ENCODE results near the gene PARP9.

Gene PARP9

GRCh38 chr3:122493296-122493695 is 70.8 kb downstream of the PARP9 start:
- Histone ChIP-seq H3K4me3 (no peak overlapping the region), H3K27ac (no peak overlapping the region)
- TF ChIP-seq, protein P1, sequence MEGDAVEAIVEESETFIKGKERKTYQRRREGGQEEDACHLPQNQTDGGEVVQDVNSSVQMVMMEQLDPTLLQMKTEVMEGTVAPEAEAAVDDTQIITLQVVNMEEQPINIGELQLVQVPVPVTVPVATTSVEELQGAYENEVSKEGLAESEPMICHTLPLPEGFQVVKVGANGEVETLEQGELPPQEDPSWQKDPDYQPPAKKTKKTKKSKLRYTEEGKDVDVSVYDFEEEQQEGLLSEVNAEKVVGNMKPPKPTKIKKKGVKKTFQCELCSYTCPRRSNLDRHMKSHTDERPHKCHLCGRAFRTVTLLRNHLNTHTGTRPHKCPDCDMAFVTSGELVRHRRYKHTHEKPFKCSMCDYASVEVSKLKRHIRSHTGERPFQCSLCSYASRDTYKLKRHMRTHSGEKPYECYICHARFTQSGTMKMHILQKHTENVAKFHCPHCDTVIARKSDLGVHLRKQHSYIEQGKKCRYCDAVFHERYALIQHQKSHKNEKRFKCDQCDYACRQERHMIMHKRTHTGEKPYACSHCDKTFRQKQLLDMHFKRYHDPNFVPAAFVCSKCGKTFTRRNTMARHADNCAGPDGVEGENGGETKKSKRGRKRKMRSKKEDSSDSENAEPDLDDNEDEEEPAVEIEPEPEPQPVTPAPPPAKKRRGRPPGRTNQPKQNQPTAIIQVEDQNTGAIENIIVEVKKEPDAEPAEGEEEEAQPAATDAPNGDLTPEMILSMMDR (IDR thresholded peaks at IDR 0.05) = no peak
- DNase-seq (ENCODE audit: low spot score) = no peak

DNA sequence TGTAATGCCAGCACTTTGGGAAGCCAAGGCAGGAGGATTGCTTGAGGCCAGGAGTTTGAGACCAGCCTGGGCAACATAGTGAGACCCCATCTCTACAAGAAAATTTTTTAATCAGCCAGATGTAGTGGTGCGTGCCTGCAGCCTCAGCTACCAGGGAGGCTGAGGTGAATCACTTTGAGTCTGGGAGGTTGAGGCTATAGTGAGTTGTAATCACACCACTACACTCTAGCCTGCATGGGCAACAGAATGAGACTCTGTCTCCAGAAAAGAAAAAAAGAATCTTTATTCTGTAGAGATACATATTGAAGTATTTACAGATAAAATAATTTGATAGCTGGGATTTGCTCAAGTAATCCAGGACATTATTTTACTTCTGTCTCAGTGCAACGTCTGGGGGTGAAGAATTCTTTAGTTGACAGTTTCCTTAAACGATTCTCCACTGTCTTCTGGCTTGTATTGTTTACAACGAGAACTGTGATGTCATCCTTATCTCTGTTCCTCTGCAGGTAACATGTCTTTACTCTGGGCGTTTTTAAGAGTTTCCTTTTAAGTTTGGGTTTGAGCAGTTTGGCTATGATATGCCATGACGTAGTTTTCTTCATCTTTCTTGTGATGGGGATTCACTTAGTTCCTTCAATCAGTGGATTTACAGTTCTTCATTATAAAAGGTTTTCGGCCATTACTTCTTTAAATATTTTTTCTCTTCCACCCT is 75.7 kb downstream of the PARP9 start:
- Histone ChIP-seq H3K27ac (no peak overlapping the region), H3K4me3 (no peak overlapping the region)
- DNase-seq (ENCODE audit: low spot score) = no peak
- TF ChIP-seq, protein P1 (IDR thresholded peaks at IDR 0.05) = no peak

- no peak overlapping the region for H3K27ac ChIP-seq
- H3K4me3 ChIP-seq = no peak overlapping the region
- TF ChIP-seq, protein P1 (IDR thresholded peaks at IDR 0.05) = no peak
- no peak for DNase-seq (ENCODE audit: low spot score)
Measured at GRCh38 chr3:122484985-122485384, 79.1 kb downstream of the PARP9 start.

GRCh38 chr3:122481390-122481789 is 82.7 kb downstream of the PARP9 start:
- no peak overlapping the region for H3K4me3 ChIP-seq
- TF ChIP-seq, protein P1 (IDR thresholded peaks at IDR 0.05) = no peak
- no peak for DNase-seq (ENCODE audit: low spot score)
- H3K27ac ChIP-seq = no peak overlapping the region
